Sigmoid colon (tissue), 4 donors: Measurements from ENCODE around the gene SCARB1.

Experiments used
- CTCF ChIP-seq, 4 experiments: fragments of 450-650 bp in 3 of 4; fragments of 200-600 bp in 1 of 4; IDR thresholded peaks; one replicate each; pipeline ENCODE4 v1.5.1; 2016 to 2019; ENCODE audit warnings: antibody characterized with exemption in 4 of 4, mild to moderate bottlenecking in 3 of 4, moderate library complexity in 2 of 4
- POLR2AphosphoS5 ChIP-seq, 4 donors: sonication (generic); formaldehyde crosslinking; IDR thresholded peaks; one replicate each; pipeline ENCODE4 v1.6.1; 2017; ENCODE audit warnings: antibody characterized with exemption in 4 of 4

DNA sequence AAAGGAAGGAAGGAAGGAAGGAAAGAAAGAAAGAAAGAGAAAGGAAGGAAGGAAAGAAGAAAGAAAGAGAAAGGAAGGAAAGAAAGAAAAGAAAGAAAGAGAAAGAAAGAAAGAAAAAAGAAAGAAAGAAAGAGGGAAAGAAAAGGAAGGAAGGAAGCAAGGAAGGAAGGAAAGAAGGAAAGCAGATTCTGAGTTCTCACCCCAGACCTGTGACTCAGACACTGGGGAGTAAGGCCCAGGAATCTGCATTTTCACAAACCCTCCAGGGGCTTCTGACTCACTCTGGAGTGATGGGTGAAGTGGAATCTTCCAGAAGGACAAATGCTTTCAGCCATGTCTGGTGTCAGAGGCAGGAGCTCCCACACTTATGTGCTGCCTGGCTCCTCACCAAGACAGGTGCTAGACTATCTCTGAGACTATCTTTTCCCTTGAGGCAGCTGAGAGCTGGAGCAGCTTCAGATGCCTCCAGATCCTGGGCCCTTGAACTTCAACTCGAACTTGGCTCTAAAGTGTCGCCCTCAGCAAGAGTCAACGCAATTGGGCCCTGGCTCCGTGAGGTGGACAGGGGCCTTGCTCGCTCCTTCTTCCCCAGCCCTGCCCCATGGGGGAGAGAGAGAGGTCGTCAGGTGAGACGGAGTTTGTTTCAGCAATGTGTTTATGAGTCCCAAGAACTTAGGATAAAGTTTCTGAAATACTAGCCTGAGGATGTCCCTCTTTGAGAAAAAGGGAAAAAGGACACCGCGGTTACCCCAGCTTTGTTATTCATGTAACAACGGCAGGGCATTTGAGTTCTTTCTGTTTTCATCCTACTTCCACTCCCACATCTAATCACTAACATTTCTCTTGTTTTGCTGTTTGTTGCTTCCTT, 19.8 kb upstream of the SCARB1 start:
- no peak for TF ChIP-seq CTCF (IDR thresholded peaks at IDR 0.05)
- no peak for TF ChIP-seq POLR2AphosphoS5 (IDR thresholded peaks at IDR 0.05)
